Spleen (tissue), 13 donors: Measurements from ENCODE around the gene CCNL2. TPM values are rescaled to one million over a fixed set of nuclear protein-coding genes. Genes with fewer than 3 reads are reported as not detected.
"Not testable (repeated sequence)": the region's sequence is repeated elsewhere in the genome, so short reads cannot be mapped to it uniquely, and the experiment has no call there.

ENCODE experiments used
- DNase-seq: peaks from one replicate; pipeline ENCODE4 v3.0.0-alpha.2; 2020
- H3K27ac ChIP-seq, 8 donors: fragments of 200-600 bp; sonication (generic) in 7 of 8; 1 replicate in 4 of 8; 2 replicates in 4 of 8; pipeline versions ENCODE4 v1.5.0 to v1.8.0; 2016 to 2021; ENCODE audit warnings: inconsistent platforms in 4 of 8, mild to moderate bottlenecking in 4 of 8, moderate library complexity in 1 of 8
- H3K27me3 ChIP-seq, 7 donors: fragments of 200-600 bp; sonication (generic) in 6 of 7; replicated peaks in 1 of 7; 1 replicate in 4 of 7; 2 replicates in 3 of 7; pipeline versions ENCODE4 v1.5.0 to v1.8.0; 2016 to 2021; ENCODE audit warnings: inconsistent platforms in 3 of 7, mild to moderate bottlenecking in 1 of 7
- H3K36me3 ChIP-seq, 6 donors: fragments of 200-600 bp; sonication (generic) in 5 of 6; 1 replicate in 4 of 6; 2 replicates in 2 of 6; pipeline versions ENCODE4 v1.5.0 to v1.8.0; 2016 to 2021; ENCODE audit warnings: inconsistent platforms in 2 of 6
- H3K4me1 ChIP-seq, 6 donors: fragments of 200-600 bp; sonication (generic) in 5 of 6; 1 replicate in 3 of 6; 2 replicates in 3 of 6; pipeline versions ENCODE4 v1.5.0 to v1.8.0; 2016 to 2021; ENCODE audit warnings: inconsistent platforms in 3 of 6
- H3K4me3 ChIP-seq, 8 donors: fragments of 200-600 bp; sonication (generic) in 7 of 8; 1 replicate in 4 of 8; 2 replicates in 4 of 8; pipeline versions ENCODE4 v1.5.0 to v1.8.0; 2016 to 2021; ENCODE audit warnings: inconsistent platforms in 4 of 8, mild to moderate bottlenecking in 4 of 8, moderate library complexity in 2 of 8
- H3K9me3 ChIP-seq, 8 donors: fragments of 200-600 bp; sonication (generic) in 7 of 8; 1 replicate in 4 of 8; 2 replicates in 4 of 8; pipeline versions ENCODE4 v1.5.0 to v1.8.0; 2016 to 2021; ENCODE audit warnings: inconsistent platforms in 4 of 8
- CTCF ChIP-seq, 11 experiments: fragments of 200-600 bp in 7 of 11; fragments of 450-650 bp in 4 of 11; sonication (generic) in 4 of 11; IDR thresholded peaks in 8 of 11; conservative IDR thresholded peaks in 3 of 11; 1 replicate in 7 of 11; 2 replicates in 4 of 11; pipeline versions ENCODE4 v1.4.0 to v1.8.0; 2016 to 2021; ENCODE audit warnings: antibody characterized with exemption in 11 of 11, inconsistent platforms in 4 of 11, mild to moderate bottlenecking in 1 of 11
- POLR2A ChIP-seq, 3 donors: fragments of 450-650 bp; IDR thresholded peaks; one replicate each; pipeline ENCODE4 v1.5.1; 2017; ENCODE audit warnings: antibody characterized with exemption in 3 of 3, mild to moderate bottlenecking in 1 of 3
- POLR2AphosphoS5 ChIP-seq, 3 donors: sonication (generic); formaldehyde crosslinking; IDR thresholded peaks; one replicate each; pipeline ENCODE4 v1.5.1; 2017; ENCODE audit warnings: antibody characterized with exemption in 3 of 3
- WGBS, 5 donors: extraction: QIAGEN DNeasy Blood & Tissue Kit in 3 of 5; methylation state at CpG; one replicate each; pipeline versions ENCODE4 v1.1.5 to v1.1.7; 2013 to 2018; 5-methylcytosine and 5-hydroxymethylcytosine counted together
- intact Hi-C: fragments of 100-400 bp; cut with DNase I; formaldehyde crosslinking; loops from one replicate; pipeline ENCODE4 v1.15.0; 2023; ENCODE audit warnings: low total_unique reads
- long read RNA-seq, 2 donors: transcript quantifications; one replicate each; lab custom pipeline, GENCODE V29; 2026
- polyA plus RNA-seq, 3 donors: library from polyadenylated mRNA; stranded (reverse); fragments of 200-250 nt; gene quantifications; one replicate each; pipeline ENCODE4 v1.2.1, GENCODE V29; 2013
- total RNA-seq, 7 donors: library from RNA; depleted of rRNA in 3 of 7; stranded (reverse); fragments of >200 nt in 3 of 7; fragmentation: NEBNext Ultra II Directional in 4 of 7; extraction: Animal tissue kit (Norgen Biotek cat#: 25700) in 4 of 7; gene quantifications; one replicate each; pipeline versions ENCODE4 v1.1.0 to v1.2.1, GENCODE V29; 2016 to 2021
- donor health status: healthy with polysubstance abuse.
- donor health status: DM: no; HTN: no; CAD: no; lungs with moderate emphysema.
- donor health status: DM: no; HTN: no; CAD: no.
- donor health status: Bipolar disorder and iron deficiency.
- donor health status: healthy.
- donor health status: DM: no; HTN: no; CAD: no.
- donor health status: DM: yes; HTN: yes; CAD: no.

The CCNL2 gene
- total RNA-seq (100 to 1,000 TPM; 167 to 299 (median 208) TPM), polyA plus RNA-seq (100 to 1,000 TPM; 111 to 230 (median 199) TPM)
- long read RNA-seq, donor 1, transcript CCNL2-204 (6 exons, 3,082 nt) = major isoform, 35 of 75 reads
- long read RNA-seq, donor 1, transcript CCNL2-202 (6 exons, 1,186 nt) = minor isoform, 10 of 75 reads
- long read RNA-seq, donor 1, transcript CCNL2-206 (3 exons, 1,941 nt) = minor isoform, 10 of 75 reads
- long read RNA-seq, donor 1, partial matches to known transcripts = 9 of 75 reads
- long read RNA-seq, donor 1, other reads (novel, unspliced or antisense) = 6 of 75 reads
- long read RNA-seq, donor 2, transcript CCNL2-202 (6 exons, 1,186 nt) = major isoform, 6 of 20 reads
- long read RNA-seq, donor 2, partial matches to known transcripts = 6 of 20 reads
- long read RNA-seq, donor 2, other reads (novel, unspliced or antisense) = 0 of 20 reads

DNA sequence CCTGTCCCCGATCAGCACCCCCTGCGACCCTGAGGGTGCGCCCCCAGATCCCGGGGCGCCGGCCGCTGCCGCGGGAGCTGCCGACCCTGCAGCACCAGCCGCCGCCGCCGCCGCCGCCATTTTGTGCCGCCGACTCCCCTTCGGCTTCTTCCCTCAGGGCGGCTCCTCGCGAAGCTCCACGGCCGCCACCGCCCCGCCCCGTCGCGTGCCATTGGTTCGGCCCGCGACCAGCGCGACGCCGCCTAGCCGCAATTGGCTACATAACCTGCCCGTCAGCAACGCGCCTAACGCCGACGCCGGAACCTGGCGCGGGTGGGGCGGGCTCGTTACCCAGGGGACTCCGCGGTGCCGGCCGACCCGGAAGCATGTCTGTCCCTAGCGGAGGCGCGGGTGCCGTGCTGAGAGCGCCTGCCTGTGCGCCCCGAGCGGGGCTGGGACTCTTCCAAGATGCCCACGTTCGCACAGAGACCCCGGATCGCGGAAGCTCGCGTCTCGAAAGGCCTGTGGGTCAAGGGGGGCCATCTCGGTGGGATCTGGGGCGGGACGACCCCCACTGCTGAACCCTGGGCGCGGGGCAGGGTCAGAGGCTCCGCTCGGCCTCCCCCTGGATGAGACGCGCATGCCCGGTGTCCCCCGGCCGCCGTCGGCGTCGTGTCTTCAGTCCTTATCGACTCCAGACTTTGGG lies at the start of gene CCNL2:
Gene CCNL2 (minus strand): TSS at position 149 of the 685 bp plus-strand sequence. CDS start 29 bp downstream, at position 120.
- Histone ChIP-seq H3K27ac (peak within 1 kb of the TSS; percentile 77 to 94 (median 89)), H3K4me1 (peaks cover 18 to 85% (median 65%) of the 10 kb centered on the region in 6 donors), H3K9me3 (no peaks in the 10 kb centered on the region), H3K4me3 (peak within 1 kb of the TSS; percentile 92 to 100 (median 98)), H3K36me3 (peaks cover 0 to 80% (median 74%) of the 10 kb centered on the region in 6 donors), H3K27me3 (no peaks in the 10 kb centered on the region)
- intact Hi-C loops = no loop called here
- peak in 2 of 3 donors; percentile 18 to 90 for TF ChIP-seq POLR2A (IDR thresholded peaks at IDR 0.05)
- TF ChIP-seq POLR2AphosphoS5 (IDR thresholded peaks at IDR 0.05) = peak; percentile 90 to 97 (median 90)
- peak; percentile 71 to 94 (median 83) for TF ChIP-seq CTCF (IDR thresholded peaks at IDR 0.05 in 8 of 11, conservative IDR thresholded peaks at IDR 0.05 in 3 of 11)
- peak; percentile 100 for DNase-seq
- 0 to 1% (median 0%) methylated on average over 47 to 86 of the region's 86 CpGs for WGBS, 5 donors

DNA sequence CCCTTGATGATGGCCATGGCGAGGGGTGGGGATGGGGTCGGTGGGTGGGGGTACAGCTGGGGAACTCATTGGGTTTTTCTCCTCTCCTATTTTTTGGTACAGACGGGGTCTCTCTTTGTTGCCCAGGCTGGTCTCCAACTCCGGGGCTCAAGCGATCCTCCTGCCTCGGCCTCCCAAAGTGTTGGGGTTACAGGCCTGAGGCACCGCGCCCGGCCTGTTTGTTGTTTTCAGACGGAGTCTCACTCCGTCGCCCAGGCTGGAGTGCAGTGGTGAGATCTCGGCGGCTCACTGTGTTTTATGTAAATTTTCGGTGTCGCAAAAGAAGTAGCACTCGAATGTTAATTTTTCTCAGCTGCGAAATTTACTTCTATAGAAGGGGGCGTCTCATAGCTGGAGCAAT lies 47.5 kb upstream of the CCNL2 start:
- intact Hi-C loops, DNase-seq, H3K4me3 ChIP-seq, H3K9me3 ChIP-seq, H3K27me3 ChIP-seq, H3K36me3 ChIP-seq, H3K27ac ChIP-seq, H3K4me1 ChIP-seq: not testable (repeated sequence)
- WGBS, 5 donors = 89 to 97% (median 92%) methylated on average over 19 of the region's 19 CpGs

GRCh38 chr1:1442069-1442770 lies 43.1 kb upstream of the CCNL2 start:
- Histone ChIP-seq H3K9me3 (no peaks in the 10 kb centered on the region), H3K4me1 (peaks cover 7 to 23% (median 12%) of the 10 kb centered on the region in 6 donors), H3K27ac (no peak overlapping the region), H3K27me3 (peaks cover 0 to 38% (median 13%) of the 10 kb centered on the region in 7 donors), H3K36me3 (no peaks in the 10 kb centered on the region), H3K4me3 (no peak overlapping the region)
- TF ChIP-seq CTCF (IDR thresholded peaks at IDR 0.05 in 8 of 11, conservative IDR thresholded peaks at IDR 0.05 in 3 of 11) = no peak
- no peak for TF ChIP-seq POLR2A (IDR thresholded peaks at IDR 0.05)
- no peak for TF ChIP-seq POLR2AphosphoS5 (IDR thresholded peaks at IDR 0.05)
- WGBS, 5 donors = 84 to 93% (median 88%) methylated on average over 29 to 32 of the region's 32 CpGs
- peak; percentile 58 for DNase-seq
- intact Hi-C loops = no loop called here

- intact Hi-C loops = no loop called here
- Histone ChIP-seq H3K27me3 (peaks cover 0 to 48% (median 22%) of the 10 kb centered on the region in 7 donors), H3K4me1 (peaks cover 9 to 33% (median 20%) of the 10 kb centered on the region in 6 donors), H3K27ac (no peak overlapping the region), H3K4me3 (no peak overlapping the region), H3K36me3 (no peaks in the 10 kb centered on the region), H3K9me3 (no peaks in the 10 kb centered on the region)
- peak; percentile 84 for DNase-seq
- peak; percentile 68 to 94 (median 91) for TF ChIP-seq CTCF (IDR thresholded peaks at IDR 0.05 in 8 of 11, conservative IDR thresholded peaks at IDR 0.05 in 3 of 11)
- TF ChIP-seq POLR2A (IDR thresholded peaks at IDR 0.05) = no peak
- TF ChIP-seq POLR2AphosphoS5 (IDR thresholded peaks at IDR 0.05) = peak in 2 of 3 donors; percentile 56 to 74
- 32 to 44% (median 41%) methylated on average over 17 to 29 of the region's 29 CpGs for WGBS, 5 donors
These were observed 42.1 kb upstream of the CCNL2 start for GRCh38 chr1:1441002-1441888.
